HS-5 (cell line): Measurements from ENCODE around the gene ACSL4.

Experiments
- DNase-seq: peaks from one replicate; pipeline ENCODE4 v3.0.0-alpha.2; 2012; ENCODE audit warnings: low read depth

The ACSL4 gene

DNA sequence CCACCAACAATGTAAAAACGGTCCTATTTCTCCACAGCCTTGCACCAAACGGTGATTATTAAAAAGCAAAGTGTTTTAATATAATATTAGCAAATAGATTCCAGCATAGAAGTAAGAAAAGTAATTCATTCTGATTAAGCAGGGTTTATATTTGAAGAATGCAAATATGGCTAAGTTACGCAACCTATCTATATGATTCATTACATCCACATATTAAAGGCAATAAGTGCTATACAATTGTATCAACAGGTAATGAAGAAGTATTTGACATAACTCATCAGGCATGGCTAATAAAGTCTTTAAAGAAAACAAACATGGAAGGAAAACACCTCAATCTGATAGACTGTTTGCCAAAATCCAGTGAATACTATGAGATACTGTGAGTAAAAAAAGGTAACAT, 137.0 kb downstream of the ACSL4 start:
- DNase-seq, result no peak
